ENCODE data around the gene TSSC4.

The TSSC4 gene

DNA sequence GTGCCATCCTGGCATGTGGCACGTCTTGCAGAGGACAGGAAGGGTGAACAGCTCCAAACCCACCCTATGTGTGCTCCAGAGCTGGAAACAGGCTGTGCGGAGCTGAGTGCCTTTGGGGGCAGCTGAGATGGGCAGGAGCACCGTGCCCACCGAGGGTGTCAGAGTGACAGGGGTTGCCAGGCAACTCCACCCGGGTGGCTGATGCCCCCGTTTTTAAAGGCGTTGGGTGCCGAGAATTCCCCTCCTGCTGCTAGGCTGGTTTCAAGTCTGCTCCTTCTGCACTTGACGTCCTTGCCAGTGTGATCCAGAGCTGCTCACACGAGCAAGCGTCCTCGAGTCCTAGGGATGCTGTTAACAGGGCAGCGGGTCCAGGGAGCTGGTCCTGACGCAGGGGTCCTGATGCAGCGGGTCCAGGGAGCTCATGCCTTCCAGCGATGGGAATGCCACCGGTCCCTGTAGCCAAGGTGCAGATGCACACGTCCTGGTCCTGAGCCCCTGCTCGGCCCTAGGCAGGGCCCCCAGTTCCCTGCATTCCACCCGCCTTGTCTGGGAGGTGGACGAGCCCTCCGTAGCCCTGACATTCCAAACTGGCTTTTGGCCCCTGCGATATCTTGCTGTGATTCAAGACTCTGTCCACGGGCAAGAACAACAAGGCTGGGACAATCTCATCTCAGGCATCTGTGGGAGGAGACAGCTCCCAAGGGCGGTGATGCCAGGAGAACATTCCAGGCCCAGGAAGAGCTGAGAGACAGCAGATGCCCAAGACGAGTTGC is 49.2 kb downstream of the TSSC4 start:
- no peak for DNase-seq (ENCODE audit: low read depth)

DNA sequence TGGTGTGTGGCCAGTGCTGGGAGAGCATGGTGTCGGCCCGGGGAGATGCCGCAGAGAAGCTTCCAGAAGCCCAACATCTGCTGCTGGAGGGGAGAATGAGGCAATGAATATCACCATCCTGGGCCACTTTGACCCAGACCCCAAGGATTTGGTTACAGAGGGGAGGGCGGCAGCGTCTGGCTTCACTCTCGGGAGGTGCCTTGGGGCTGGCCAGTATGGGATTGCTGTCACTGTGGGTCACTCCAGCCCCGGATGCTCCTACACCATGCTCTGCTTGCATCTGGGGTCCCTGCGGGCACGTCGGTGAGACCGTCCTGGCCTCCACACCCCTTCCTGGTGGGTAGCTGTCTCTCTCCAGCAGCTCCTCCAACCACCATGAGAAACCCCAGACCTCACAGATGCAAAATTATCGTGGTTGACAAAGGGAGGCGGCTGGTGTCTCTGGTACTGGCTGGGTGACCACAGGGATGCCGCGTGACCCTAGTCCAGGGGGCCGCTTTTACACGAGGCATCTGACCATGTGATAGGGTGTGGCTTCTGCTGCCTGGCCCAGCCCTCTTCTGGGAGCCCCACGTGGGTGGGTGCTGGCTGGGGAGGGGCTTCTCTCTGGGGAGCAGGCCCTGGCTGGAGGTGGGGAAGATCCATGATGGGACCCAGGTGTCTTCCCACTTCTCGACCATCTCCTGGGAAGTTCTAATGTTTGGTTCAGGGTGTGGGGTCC is 49.9 kb downstream of the TSSC4 start:
- DNase-seq (ENCODE audit: low read depth): no peak

DNA sequence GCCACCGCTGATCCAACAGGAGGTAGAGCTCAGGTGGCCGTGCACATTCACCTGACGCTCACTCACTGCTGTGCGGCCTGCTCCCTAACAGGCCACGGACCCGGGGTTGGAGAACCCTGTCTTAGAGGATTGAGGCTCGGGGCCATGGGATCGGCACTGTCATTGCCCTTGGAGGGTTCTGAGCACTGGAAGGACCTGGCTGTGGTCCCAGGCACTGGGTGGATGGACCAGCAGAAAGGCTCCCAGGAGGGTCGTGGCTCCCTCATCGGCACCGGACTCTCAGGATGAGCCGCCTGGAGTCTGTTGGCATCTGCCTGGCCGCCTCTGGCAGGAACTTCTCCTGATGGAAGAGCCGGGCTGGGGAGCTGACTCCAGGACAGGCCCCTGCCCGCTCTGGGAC is 50.8 kb downstream of the TSSC4 start:
- no peak for DNase-seq (ENCODE audit: low read depth)

DNA sequence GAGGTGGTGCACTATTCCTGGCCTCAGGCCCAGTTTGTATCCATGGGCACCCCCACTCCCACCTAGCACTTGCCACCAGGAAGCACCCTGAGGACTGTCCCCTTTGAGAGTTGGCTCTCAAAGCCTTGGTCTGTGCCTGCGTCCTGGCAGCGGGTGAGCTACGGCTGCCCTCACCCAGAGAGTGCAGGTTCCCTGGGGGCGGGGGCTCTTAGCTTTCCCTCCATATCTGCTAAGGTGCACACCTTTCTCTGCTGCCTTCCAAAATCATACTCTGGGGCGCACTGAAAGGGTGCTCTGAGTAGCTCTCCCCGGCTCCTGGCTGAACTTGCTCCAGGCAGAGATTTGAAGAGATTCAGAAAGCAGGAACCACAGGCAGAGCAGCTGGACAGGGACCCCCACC is 51.4 kb downstream of the TSSC4 start:
- no peak for DNase-seq (ENCODE audit: low read depth)

DNA sequence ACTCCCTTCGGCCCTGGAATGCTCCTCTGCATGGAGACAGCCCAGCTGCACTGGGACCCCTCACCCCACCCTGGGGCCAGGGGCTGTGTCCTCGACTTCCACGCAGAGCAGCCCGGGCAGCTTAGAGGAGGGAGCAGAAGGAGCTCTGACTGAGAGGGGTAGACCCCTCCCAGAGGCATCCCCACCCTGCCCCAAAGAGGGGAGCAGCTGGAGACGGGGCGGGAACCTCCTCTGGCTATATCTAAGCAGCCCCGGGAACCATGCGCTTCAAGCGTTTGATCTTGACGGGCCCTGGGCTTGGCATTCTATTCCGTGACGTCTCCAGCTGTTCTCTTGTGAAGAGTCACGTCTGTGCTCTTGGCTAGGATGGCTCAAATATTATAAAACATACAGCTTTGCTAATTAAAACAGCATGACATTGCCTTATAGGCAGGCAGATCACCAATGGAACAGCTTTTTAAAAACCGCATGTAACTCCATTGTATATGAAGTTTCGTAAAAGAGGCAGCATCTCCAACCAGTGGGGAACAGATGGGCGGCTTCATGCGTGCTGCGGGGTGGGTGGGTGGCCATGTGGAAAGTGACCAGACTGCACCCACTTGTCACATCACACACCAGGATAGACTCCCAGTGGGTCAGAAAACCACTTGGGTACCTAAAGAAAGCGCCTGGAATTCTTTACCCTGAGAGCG is 51.9 kb downstream of the TSSC4 start:
- DNase-seq (ENCODE audit: low read depth): no peak

DNA sequence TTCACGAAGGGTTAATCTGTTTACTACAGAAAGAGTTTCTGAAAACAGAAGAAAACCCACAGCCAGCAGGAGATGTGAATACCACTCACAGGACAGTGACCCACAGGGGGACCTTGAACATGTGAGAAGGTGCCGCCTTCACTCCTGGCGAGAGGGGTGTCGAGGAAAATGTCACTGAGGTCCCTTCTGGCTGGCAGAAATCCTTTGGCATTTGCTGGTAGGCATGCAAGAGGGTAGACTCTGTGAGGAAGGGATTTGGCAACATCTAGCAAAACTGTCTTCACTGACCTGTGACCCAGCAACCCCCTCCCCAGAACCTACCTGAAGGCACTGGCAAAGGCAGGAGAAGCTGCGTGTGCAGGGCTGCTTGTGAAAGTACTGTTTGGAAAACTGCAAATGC is 52.9 kb downstream of the TSSC4 start:
- DNase-seq (ENCODE audit: low read depth): no peak

All from HS-5 (cell line).